Cardiac fibroblast (primary cell): Measurements from ENCODE around the gene NFIX.

Source experiments
- DNase-seq, 2 donors: peaks; one replicate each; pipeline versions ENCODE4 v3.0.0 to v3.0.0-alpha.2; 2010; ENCODE audit warnings: low read depth in 2 of 2
- H3K4me3 ChIP-seq, 2 donors: replicated peaks in 1 of 2; 1 replicate in 1 of 2; 2 replicates in 1 of 2; pipeline ENCODE4 v1.5.1; 2011; ENCODE audit warnings: low read depth in 2 of 2, low read length in 2 of 2, mild to moderate bottlenecking in 2 of 2, moderate library complexity in 1 of 2
- TF ChIP-seq, protein P1 (sequence below): IDR thresholded peaks from one replicate; pipeline ENCODE4 v1.5.1; 2011; ENCODE audit warnings: low read depth, mild to moderate bottlenecking, low read length, inconsistent platforms

The NFIX gene

DNA sequence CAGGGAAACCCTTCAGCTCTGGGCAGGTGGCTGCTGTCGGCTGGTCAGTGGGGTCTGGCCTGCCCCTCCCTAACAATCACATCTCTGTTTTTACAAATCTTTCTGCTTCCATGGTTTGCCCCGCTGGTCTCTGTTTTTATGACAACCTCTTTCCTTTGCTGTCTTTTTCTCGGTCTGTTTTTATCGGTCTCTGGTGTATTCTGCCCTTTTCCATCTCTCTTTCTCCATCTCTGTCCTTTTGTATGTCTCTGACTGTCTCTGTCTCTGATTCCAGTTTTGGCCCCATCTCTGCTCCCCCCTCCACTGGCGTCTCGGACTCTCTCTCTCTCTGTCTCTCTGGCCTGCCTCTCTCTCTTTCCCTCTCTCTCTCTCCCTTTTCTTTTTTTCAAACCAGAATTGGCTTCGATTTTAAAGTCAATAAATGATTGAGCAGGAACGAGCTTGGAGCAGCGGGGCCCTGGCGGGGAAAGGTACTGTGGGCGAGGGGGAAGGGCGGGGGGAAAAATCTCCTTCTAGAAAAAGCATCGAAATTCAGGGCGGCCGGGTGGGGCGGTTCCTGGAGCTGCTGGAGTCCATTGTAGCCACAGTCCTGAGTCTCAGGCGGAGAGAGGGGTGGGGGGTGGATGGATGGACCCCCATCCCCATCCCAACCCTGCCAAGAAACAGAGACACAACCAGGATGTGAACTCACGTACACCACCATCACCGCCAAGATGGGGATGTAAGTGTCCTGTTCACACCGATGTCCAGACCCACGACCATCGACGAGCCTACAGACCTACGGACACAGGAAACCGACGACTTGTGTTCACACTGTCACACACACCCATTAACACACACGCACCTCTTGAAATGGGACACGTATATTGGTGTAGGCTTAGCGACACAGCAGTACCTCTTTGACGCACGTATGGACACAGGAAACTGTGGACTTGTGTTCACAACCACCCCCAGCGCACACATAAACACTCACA lies 3.0 kb downstream of the NFIX start:
- no peak overlapping the region for H3K4me3 ChIP-seq
- TF ChIP-seq, protein P1, sequence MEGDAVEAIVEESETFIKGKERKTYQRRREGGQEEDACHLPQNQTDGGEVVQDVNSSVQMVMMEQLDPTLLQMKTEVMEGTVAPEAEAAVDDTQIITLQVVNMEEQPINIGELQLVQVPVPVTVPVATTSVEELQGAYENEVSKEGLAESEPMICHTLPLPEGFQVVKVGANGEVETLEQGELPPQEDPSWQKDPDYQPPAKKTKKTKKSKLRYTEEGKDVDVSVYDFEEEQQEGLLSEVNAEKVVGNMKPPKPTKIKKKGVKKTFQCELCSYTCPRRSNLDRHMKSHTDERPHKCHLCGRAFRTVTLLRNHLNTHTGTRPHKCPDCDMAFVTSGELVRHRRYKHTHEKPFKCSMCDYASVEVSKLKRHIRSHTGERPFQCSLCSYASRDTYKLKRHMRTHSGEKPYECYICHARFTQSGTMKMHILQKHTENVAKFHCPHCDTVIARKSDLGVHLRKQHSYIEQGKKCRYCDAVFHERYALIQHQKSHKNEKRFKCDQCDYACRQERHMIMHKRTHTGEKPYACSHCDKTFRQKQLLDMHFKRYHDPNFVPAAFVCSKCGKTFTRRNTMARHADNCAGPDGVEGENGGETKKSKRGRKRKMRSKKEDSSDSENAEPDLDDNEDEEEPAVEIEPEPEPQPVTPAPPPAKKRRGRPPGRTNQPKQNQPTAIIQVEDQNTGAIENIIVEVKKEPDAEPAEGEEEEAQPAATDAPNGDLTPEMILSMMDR, result no peak
- DNase-seq, result no peak

DNA sequence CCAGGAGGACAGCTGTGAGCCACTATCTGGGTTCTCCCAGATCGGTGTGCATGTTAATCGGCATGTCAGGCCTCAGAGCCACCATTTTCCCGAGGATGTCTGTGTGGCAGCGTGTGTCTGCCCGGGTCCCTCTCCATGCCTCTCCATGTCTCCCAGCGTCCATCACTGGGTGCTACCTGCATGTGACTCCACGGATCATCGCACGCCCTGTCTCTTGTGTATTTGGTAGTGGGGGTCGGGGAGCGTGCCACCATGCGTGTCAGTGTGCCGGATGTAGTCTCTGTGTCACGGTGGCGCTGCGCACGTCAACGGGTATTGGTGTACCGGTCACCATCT lies 5.9 kb downstream of the NFIX start:
- no peak overlapping the region for H3K4me3 ChIP-seq
- TF ChIP-seq, protein P1, result no peak
- DNase-seq, result no peak

DNA sequence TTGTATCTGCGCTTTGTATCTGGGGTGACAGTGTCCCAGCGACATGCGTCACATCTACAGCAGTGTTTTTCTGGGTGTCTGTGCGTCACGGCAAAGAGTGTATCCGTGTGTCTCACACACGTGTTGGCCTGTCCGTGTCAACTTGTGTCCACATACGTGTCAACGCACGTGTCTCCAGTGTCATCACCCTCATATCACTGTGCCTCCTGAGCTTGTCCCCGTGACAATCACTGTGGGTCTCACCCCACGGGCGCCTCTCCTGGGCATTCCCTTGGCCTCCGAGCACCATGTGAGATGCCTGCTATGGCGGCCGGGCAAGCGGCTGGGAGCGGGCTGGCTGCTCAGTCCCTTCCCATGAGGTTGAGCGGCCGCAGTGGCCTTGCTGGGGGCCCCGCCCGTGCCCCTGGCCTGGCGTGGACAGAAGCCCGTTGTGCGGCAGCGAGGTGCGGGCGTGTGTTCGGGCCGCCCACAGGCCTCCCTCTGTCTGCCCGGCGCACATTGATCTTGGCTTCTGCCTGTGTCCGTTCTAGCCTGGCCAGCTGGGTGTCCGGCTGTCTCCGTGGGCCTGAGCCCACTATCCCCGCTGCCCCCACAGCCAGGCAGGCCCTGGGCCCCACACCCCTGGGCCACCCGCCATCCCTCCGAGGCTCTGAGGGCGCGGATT lies 6.4 kb downstream of the NFIX start:
- peak overlapping the region in 1 of 2 donors; percentile 17 for H3K4me3 ChIP-seq
- TF ChIP-seq, protein P1, result no peak
- no peak for DNase-seq

DNA sequence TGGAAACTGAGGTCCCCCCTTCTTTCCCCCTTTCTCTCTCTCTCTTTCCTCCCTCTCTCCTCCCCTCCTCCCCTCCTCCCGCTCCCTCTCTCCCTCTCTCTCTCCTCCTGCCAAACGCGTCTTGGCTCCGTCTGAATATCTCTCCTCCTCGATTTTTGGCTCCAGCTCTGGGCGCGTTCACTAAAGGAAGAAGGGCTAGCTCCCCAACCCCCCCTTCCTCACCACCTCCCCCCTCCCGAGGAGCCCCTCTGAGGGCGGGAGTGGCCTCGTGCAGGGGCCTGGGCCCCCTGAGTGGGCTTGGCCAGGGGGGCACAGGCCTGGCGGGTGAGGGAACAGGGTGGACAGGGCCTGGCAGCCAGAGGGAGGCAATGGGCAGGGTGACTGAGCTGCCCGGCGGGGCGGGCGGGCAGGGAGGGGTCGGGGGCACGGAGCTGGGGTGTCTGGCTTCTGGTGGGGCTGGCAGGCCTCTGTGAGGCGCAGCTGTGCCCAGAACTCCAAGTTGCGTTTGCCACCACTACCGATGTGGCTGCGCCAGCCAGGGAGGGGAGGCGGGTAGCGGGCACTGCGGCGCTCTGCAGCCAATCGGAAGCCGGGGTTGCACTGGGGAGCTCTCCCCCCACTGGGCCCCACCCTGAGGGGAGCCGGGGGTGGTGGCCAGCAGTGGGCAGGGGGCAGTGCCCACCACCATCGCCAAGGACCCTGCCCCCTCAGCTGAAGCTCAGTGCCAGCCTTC lies 7.1 kb downstream of the NFIX start:
- H3K4me3 ChIP-seq, result peak overlapping the region in 1 of 2 donors; percentile 17
- DNase-seq, result peak in 1 of 2 donors; percentile 80
- TF ChIP-seq, protein P1, result no peak

DNA sequence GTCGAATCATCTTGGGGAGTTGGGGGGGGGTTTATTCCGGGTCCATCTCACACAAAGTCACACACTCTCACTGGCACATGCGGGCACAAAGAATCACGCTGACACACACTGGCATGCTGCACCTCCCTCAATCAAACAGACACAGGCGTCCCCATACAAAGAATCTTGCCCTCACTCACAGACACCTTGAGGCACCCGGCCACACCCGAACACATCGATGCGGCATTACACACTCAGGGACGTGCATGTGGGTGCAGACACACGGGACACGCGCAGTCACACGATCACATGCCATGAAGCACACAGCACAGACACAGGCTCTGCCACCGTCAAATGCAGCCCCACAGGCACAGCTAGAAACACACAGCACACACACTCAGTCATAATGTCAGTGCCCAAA lies 7.8 kb downstream of the NFIX start:
- H3K4me3 ChIP-seq, result no peak overlapping the region
- DNase-seq, result no peak

DNA sequence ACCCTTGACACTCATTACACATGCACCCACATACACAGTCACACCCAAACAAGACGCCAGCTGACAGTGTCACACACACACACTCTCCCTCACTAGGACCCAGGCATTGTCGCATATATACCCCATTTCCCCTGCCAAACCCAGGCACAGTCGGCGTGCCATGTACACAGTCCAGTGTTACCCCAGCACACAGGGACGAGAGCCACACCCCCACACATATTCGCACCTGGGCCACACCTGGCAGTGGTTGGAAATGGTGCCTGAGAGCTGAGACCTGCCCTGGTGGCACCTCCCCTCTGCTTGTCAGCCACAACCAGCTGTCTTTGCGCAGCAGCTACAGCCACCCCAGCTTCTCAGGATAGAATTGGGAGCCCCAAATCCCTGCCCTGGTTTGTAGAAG lies 9.0 kb downstream of the NFIX start:
- TF ChIP-seq, protein P1, result no peak
- no peak for DNase-seq
- no peak overlapping the region for H3K4me3 ChIP-seq

More for the DNA sequence above, 7.8 kb downstream of the NFIX start:
- TF ChIP-seq, protein P1, result no peak
